ENCODE results near the gene NFATC2.
A peak's percentile ranks its signal among the peaks of the same experiment; 100 is the strongest.

NFATC2 gene

GRCh38 chr20:51514249-51514648 is 28.3 kb downstream of the NFATC2 start:
- no peak for DNase-seq (ENCODE audit: low read depth)

- no peak for DNase-seq (ENCODE audit: low read depth)
These were observed 29.0 kb downstream of the NFATC2 start for GRCh38 chr20:51513545-51513944.

GRCh38 chr20:51512645-51513044 is 29.9 kb downstream of the NFATC2 start:
- DNase-seq (ENCODE audit: low read depth), result no peak

GRCh38 chr20:51511861-51512619 is 30.5 kb downstream of the NFATC2 start:
- DNase-seq (ENCODE audit: low read depth), result no peak

GRCh38 chr20:51510936-51511605 is 31.4 kb downstream of the NFATC2 start:
- no peak for DNase-seq (ENCODE audit: low read depth)

GRCh38 chr20:51510169-51510568 is 32.4 kb downstream of the NFATC2 start:
- DNase-seq (ENCODE audit: low read depth), result no peak

GRCh38 chr20:51509208-51509607 is 33.3 kb downstream of the NFATC2 start:
- no peak for DNase-seq (ENCODE audit: low read depth)

GRCh38 chr20:51508780-51509179 is 33.7 kb downstream of the NFATC2 start:
- DNase-seq (ENCODE audit: low read depth), result no peak

- DNase-seq (ENCODE audit: low read depth), result no peak
These were observed 34.4 kb downstream of the NFATC2 start for GRCh38 chr20:51508158-51508557.

- no peak for DNase-seq (ENCODE audit: low read depth)
These were observed 35.1 kb downstream of the NFATC2 start for GRCh38 chr20:51507216-51508036.

- DNase-seq (ENCODE audit: low read depth), result no peak
These were observed 35.8 kb downstream of the NFATC2 start for GRCh38 chr20:51506527-51507215.

- DNase-seq (ENCODE audit: low read depth), result no peak
These were observed 37.0 kb downstream of the NFATC2 start for GRCh38 chr20:51505566-51505965.

- no peak for DNase-seq (ENCODE audit: low read depth)
These were observed 39.1 kb downstream of the NFATC2 start for GRCh38 chr20:51503376-51503775.

- DNase-seq (ENCODE audit: low read depth), result peak; percentile 25
These were observed 41.6 kb downstream of the NFATC2 start for GRCh38 chr20:51500936-51501335.

GRCh38 chr20:51500311-51500710 is 42.2 kb downstream of the NFATC2 start:
- peak; percentile 29 for DNase-seq (ENCODE audit: low read depth)

GRCh38 chr20:51498765-51499540 is 43.6 kb downstream of the NFATC2 start:
- DNase-seq (ENCODE audit: low read depth), result no peak

- peak; percentile 32 for DNase-seq (ENCODE audit: low read depth)
These were observed 44.7 kb downstream of the NFATC2 start for GRCh38 chr20:51497542-51498467.

GRCh38 chr20:51496964-51497363 is 45.6 kb downstream of the NFATC2 start:
- no peak for DNase-seq (ENCODE audit: low read depth)

GRCh38 chr20:51495921-51496545 is 46.5 kb downstream of the NFATC2 start:
- DNase-seq (ENCODE audit: low read depth), result no peak

- no peak for DNase-seq (ENCODE audit: low read depth)
These were observed 47.2 kb downstream of the NFATC2 start for GRCh38 chr20:51495291-51495690.

All from stimulated activated CD8-positive, alpha-beta memory T cell treated with anti-CD3 and anti-CD28 coated beads, Interleukin-12 subunit alpha, Interleukin-12 subunit beta, amount 100 ng/mL, for 4 hours (primary cell).